Activated CD4-positive, alpha-beta memory T cell treated with anti-CD3 and anti-CD28 coated beads, Interleukin-2, amount 10 ng/mL, durations not matched to agents 7 days and 5 days (primary cell): Measurements from ENCODE around the gene NDUFS6. TPM values are rescaled to one million over a fixed set of nuclear protein-coding genes. Genes with fewer than 3 reads are reported as not detected.

Experiments used
- CTCF ChIA-PET: fragments of 350-600 bp; sonication (Branson Sonifier 250); formaldehyde crosslinking; loops from one replicate; lab custom pipeline; 2021; ENCODE audit warnings: antibody characterized with exemption, inconsistent platforms; lab: Charles Lee
- POLR2A ChIA-PET: fragments of 350-600 bp; sonication (Branson Sonifier 250); formaldehyde crosslinking; loops from one replicate; lab custom pipeline; 2021; ENCODE audit warnings: antibody characterized with exemption; lab: Charles Lee
- DNase-seq: peaks from one replicate; pipeline ENCODE4 v3.0.0-alpha.2; 2020
- H3K27ac Mint-ChIP-seq: one replicate; pipeline ENCODE4 v1.8.0; 2021; ENCODE audit warnings: mild to moderate bottlenecking, mixed read lengths
- H3K27me3 Mint-ChIP-seq: one replicate; pipeline ENCODE4 v1.8.0; 2021; ENCODE audit warnings: mixed read lengths
- H3K36me3 Mint-ChIP-seq: one replicate; pipeline ENCODE4 v1.8.0; 2021; ENCODE audit warnings: low read depth, mixed read lengths
- H3K4me1 Mint-ChIP-seq: one replicate; pipeline ENCODE4 v1.8.0; 2021; ENCODE audit warnings: mixed read lengths
- H3K4me3 Mint-ChIP-seq: one replicate; pipeline ENCODE4 v1.8.0; 2021; ENCODE audit warnings: mild to moderate bottlenecking, mixed read lengths
- H3K9me3 Mint-ChIP-seq: one replicate; pipeline ENCODE4 v1.8.0; 2021; ENCODE audit warnings: mixed read lengths
- total RNA-seq, 2 experiments: library from RNA; stranded (reverse); gene quantifications; one replicate each; pipeline ENCODE4 v1.2.3, GENCODE V29; 2021

Gene NDUFS6
- total RNA-seq, 2 experiments from 2014 or later, result 25.4 to 29.2 TPM

- H3K36me3 Mint-ChIP-seq, result peaks cover 6% of the 10 kb centered on the region
- peaks cover 67% of the 10 kb centered on the region for H3K4me1 Mint-ChIP-seq
- H3K4me3 Mint-ChIP-seq, result no peak overlapping the region
- no peaks in the 10 kb centered on the region for H3K9me3 Mint-ChIP-seq
- ChIA-PET CTCF (no interaction called here), POLR2A (interaction anchor here (1.0 to 1.1 kb wide), 2 partner anchors 9 to 12 kb away, joined by 3 to 4 read pairs; partner anchors contain the start of gene NDUFS6)
- no peak for DNase-seq
- H3K27ac Mint-ChIP-seq, result no peak overlapping the region
- H3K27me3 Mint-ChIP-seq, result no peaks in the 10 kb centered on the region
These were observed 11.3 kb upstream of the NDUFS6 start for GRCh38 chr5:1789834-1790471.

DNA sequence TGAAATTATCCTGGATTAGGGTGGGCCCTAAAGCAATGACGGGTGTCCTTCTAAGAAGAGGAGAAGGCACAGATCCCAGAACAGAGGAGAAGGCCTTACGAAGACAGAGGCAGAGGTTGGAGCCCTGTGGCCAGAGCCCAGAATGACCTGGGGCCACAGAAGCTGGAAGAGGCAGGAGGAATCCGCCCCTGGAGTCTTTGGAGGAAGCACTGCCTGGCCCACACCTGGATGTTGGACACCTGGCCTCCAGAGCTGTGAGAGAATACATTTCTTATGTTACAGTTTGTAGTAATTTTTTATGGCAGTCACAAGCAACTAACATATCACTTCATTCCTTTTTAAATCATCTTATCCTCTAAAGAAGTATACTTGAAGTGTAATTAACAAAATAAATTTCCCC is 10.0 kb upstream of the NDUFS6 start:
- H3K4me1 Mint-ChIP-seq, result peaks cover 71% of the 10 kb centered on the region
- DNase-seq, result no peak

GRCh38 chr5:1792842-1793266 is 8.4 kb upstream of the NDUFS6 start:
- CTCF ChIA-PET, result interaction anchor here (1.0 to 1.2 kb wide), 4 partner anchors 8 to 223 kb away, joined by 3 to 9 read pairs (median 3); no protein-coding TSS in a partner anchor
- H3K27ac Mint-ChIP-seq, result peak overlapping the region; percentile 98
- H3K9me3 Mint-ChIP-seq, result no peaks in the 10 kb centered on the region
- POLR2A ChIA-PET, result interaction anchor here (0.9 to 2.0 kb wide), 5 partner anchors 10 to 270 kb away, joined by 3 to 46 read pairs (median 4); partner anchors contain the start of gene NDUFS6
- H3K36me3 Mint-ChIP-seq, result peaks cover 26% of the 10 kb centered on the region
- peak overlapping the region; percentile 88 for H3K4me3 Mint-ChIP-seq
- peak; percentile 89 for DNase-seq
- H3K4me1 Mint-ChIP-seq, result peaks cover 81% of the 10 kb centered on the region
- no peaks in the 10 kb centered on the region for H3K27me3 Mint-ChIP-seq

More for the DNA sequence above, 10.0 kb upstream of the NDUFS6 start:
- Mint-ChIP-seq H3K9me3 (no peaks in the 10 kb centered on the region), H3K27ac (peak overlapping the region; percentile 98), H3K36me3 (peaks cover 12% of the 10 kb centered on the region), H3K27me3 (no peaks in the 10 kb centered on the region), H3K4me3 (no peak overlapping the region)
- CTCF ChIA-PET, result no interaction called here
- POLR2A ChIA-PET, result interaction anchor here (1.1 kb wide), 1 partner anchor 9 kb away, joined by 4 read pairs; no protein-coding TSS in a partner anchor

DNA sequence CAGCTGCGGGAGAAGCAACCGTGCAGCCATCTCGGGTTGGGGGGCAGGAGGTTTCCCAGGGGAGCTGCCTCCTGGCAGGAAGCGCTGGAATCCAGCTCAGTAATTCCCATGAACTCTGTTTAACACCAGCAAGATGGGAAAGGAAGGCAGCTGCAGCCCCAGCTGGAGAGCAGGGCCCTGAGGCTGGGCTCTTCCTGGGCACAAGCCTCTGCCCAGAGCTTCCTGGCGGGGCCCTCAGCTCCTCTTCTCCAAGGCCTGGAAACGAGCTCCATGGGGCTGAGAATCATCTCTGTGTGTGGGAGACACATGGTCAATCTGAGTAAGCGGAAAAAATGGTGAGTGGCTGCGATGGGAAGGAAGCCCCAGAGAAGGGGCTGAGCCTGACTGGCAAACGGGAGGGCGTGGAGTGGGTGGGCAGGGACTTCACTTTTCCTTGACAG is 7.9 kb upstream of the NDUFS6 start:
- H3K27ac Mint-ChIP-seq, result peak overlapping the region; percentile 98
- peak; percentile 37 for DNase-seq
- H3K9me3 Mint-ChIP-seq, result no peaks in the 10 kb centered on the region
- POLR2A ChIA-PET, result interaction anchor here (0.9 to 2.0 kb wide), 5 partner anchors 9 to 271 kb away, joined by 3 to 46 read pairs (median 4); partner anchors contain the start of gene NDUFS6
- H3K36me3 Mint-ChIP-seq, result peaks cover 30% of the 10 kb centered on the region
- peaks cover 85% of the 10 kb centered on the region for H3K4me1 Mint-ChIP-seq
- CTCF ChIA-PET, result interaction anchor here (1.0 to 1.2 kb wide), 4 partner anchors 7 to 223 kb away, joined by 3 to 9 read pairs (median 3); no protein-coding TSS in a partner anchor
- no peaks in the 10 kb centered on the region for H3K27me3 Mint-ChIP-seq
- H3K4me3 Mint-ChIP-seq, result peak overlapping the region; percentile 88

DNA sequence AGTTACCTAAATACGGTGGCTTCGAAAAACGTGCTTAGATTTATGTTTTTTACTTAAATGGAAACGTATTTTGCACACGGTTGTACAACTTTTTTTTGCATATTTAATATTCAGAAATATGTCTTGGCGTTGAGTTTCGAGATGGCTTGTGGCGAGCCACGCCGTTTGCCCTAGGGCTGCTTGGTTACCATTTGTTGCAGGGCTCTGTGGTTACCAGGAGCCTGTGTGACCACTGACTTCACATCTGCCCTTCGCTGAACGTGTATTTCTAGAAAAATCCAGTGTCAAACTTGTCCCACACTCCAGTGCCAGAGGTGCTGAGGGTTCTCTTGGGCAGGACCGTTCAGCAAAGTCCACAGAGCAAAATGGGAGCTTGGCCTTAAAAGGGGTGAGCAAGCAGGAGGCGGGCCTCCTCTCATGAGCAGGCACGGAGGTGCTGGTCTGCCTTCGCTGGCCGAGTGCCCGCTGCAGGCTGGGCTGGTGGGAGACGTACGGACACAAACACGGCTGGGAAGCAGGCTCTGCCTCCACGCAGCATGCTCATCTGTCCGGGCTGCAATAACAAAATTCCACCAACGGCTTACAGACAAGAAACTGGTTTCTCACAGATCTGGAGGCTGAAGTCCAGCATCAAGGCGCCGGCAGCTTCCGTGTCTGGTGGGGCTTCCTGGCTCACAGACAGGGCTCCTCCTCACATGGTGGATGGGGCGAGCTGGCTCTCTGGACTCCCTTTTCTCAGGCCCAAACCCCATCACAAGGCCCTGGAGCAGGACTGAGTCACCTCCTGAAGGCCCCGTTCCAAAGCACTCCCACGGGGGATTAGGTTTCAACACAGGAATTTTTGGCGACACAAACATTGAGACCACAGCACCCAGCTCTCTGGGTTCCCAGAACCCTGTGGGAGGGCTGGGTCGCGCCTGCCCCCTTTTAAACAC is 7.0 kb upstream of the NDUFS6 start:
- POLR2A ChIA-PET, result interaction anchor here (1.1 to 2.0 kb wide), 2 partner anchors 8 to 22 kb away, joined by 3 to 46 read pairs; partner anchors contain the start of gene NDUFS6
- H3K4me3 Mint-ChIP-seq, result peak overlapping the region; percentile 88
- CTCF ChIA-PET, result no interaction called here

GRCh38 chr5:1794901-1795290 is 6.3 kb upstream of the NDUFS6 start:
- no peaks in the 10 kb centered on the region for H3K27me3 Mint-ChIP-seq
- H3K9me3 Mint-ChIP-seq, result no peaks in the 10 kb centered on the region
- DNase-seq, result no peak
- H3K36me3 Mint-ChIP-seq, result peaks cover 36% of the 10 kb centered on the region
- no peak overlapping the region for H3K27ac Mint-ChIP-seq
- H3K4me3 Mint-ChIP-seq, result no peak overlapping the region
- H3K4me1 Mint-ChIP-seq, result peaks cover 79% of the 10 kb centered on the region
- ChIA-PET CTCF (no interaction called here), POLR2A (no interaction called here)

More for the DNA sequence above, 7.0 kb upstream of the NDUFS6 start:
- Mint-ChIP-seq H3K9me3 (no peaks in the 10 kb centered on the region), H3K36me3 (peaks cover 33% of the 10 kb centered on the region), H3K27me3 (no peaks in the 10 kb centered on the region), H3K27ac (peak overlapping the region; percentile 98), H3K4me1 (peaks cover 85% of the 10 kb centered on the region)
- DNase-seq, result no peak

DNA sequence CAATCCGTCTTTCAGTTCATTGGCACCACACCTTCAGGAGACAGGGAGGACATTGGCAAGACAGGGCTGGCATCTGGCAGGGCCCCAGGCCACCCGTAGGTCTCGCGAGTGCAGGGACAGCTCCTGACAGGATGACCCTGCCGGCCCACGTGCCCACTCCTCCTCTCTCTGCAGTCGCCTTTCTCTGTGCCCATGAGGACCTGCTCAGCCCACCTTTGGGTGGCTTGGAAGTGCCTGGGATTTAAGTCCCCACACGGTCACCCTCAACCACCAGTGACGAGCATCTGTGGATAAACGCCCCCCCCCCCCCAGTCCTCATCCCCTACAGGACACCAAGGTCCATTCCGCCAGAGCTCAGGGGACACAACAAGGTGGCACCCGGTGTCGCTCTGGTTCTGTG is 5.7 kb upstream of the NDUFS6 start:
- H3K4me3 Mint-ChIP-seq, result no peak overlapping the region
- peaks cover 40% of the 10 kb centered on the region for H3K36me3 Mint-ChIP-seq
- peak overlapping the region; percentile 38 for H3K27ac Mint-ChIP-seq
- ChIA-PET POLR2A (no interaction called here), CTCF (no interaction called here)
- DNase-seq, result no peak
- H3K4me1 Mint-ChIP-seq, result peaks cover 73% of the 10 kb centered on the region
- no peaks in the 10 kb centered on the region for H3K9me3 Mint-ChIP-seq
- no peaks in the 10 kb centered on the region for H3K27me3 Mint-ChIP-seq

DNA sequence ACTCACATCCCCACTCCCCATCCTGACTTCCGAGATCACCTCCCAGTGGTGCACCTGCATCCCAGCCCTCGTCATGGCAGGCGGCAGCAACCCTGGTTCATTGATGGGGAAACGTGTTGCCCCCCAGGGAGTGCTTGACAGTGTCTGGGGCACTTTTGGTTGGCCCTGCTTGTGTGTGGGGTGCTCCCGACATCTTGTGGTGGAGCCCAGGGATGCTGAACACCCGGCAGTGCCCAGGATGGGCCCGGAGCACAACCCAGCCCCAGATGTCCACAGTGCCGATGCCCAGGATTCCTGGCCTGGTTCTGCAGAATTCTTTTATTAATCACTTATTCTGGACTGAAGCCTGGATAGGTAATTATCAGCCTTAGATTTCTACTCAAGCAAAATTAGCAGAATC is 5.3 kb upstream of the NDUFS6 start:
- no peaks in the 10 kb centered on the region for H3K27me3 Mint-ChIP-seq
- no peak overlapping the region for H3K4me3 Mint-ChIP-seq
- POLR2A ChIA-PET, result no interaction called here
- peaks cover 70% of the 10 kb centered on the region for H3K4me1 Mint-ChIP-seq
- no peaks in the 10 kb centered on the region for H3K9me3 Mint-ChIP-seq
- no peak overlapping the region for H3K27ac Mint-ChIP-seq
- CTCF ChIA-PET, result no interaction called here
- DNase-seq, result no peak
- peaks cover 41% of the 10 kb centered on the region for H3K36me3 Mint-ChIP-seq

- CTCF ChIA-PET, result no interaction called here
- Mint-ChIP-seq H3K4me3 (no peak overlapping the region), H3K9me3 (no peaks in the 10 kb centered on the region), H3K27ac (no peak overlapping the region), H3K36me3 (peaks cover 41% of the 10 kb centered on the region), H3K4me1 (peaks cover 64% of the 10 kb centered on the region), H3K27me3 (no peaks in the 10 kb centered on the region)
- POLR2A ChIA-PET, result no interaction called here
- DNase-seq, result no peak
These were observed 4.7 kb upstream of the NDUFS6 start for GRCh38 chr5:1796371-1797102.

GRCh38 chr5:1797103-1797800 is 4.0 kb upstream of the NDUFS6 start:
- H3K4me1 Mint-ChIP-seq, result peaks cover 61% of the 10 kb centered on the region
- H3K4me3 Mint-ChIP-seq, result no peak overlapping the region
- CTCF ChIA-PET, result no interaction called here

DNA sequence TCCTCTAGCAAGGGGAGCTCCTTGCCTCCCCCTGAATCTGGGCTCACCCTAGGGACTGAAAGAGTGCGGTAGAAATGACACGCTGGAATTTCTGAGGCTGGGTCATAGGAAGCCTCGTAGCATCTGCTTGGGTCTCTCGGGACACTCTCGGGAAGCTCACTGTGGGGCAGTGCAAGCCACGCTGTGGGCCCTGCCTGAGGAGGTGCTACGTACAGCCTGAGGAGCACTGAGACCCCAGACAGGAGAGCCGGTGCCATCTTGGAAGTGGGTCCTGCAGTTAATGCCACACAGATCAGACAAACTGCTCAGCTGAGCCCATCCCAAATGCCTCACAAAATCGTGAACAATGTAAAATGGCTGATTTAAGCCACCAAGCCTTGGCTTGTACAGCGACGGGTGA is 3.4 kb upstream of the NDUFS6 start:
- ChIA-PET CTCF (no interaction called here), POLR2A (interaction anchor here (0.7 kb wide), 1 partner anchor 44 kb away, joined by 3 read pairs; no protein-coding TSS in a partner anchor)
- H3K36me3 Mint-ChIP-seq, result peaks cover 44% of the 10 kb centered on the region
- peaks cover 61% of the 10 kb centered on the region for H3K4me1 Mint-ChIP-seq
- no peaks in the 10 kb centered on the region for H3K9me3 Mint-ChIP-seq
- H3K4me3 Mint-ChIP-seq, result no peak overlapping the region
- no peak for DNase-seq
- H3K27ac Mint-ChIP-seq, result no peak overlapping the region
- H3K27me3 Mint-ChIP-seq, result no peaks in the 10 kb centered on the region

More at GRCh38 chr5:1797103-1797800, 4.0 kb upstream of the NDUFS6 start:
- H3K27ac Mint-ChIP-seq, result no peak overlapping the region
- H3K27me3 Mint-ChIP-seq, result no peaks in the 10 kb centered on the region
- peaks cover 44% of the 10 kb centered on the region for H3K36me3 Mint-ChIP-seq
- H3K9me3 Mint-ChIP-seq, result no peaks in the 10 kb centered on the region
- DNase-seq, result no peak
- POLR2A ChIA-PET, result interaction anchor here (0.7 kb wide), 1 partner anchor 44 kb away, joined by 3 read pairs; no protein-coding TSS in a partner anchor
